WERI-Rb-1 (cell line): ENCODE results near the gene DCLRE1B.
A peak's percentile ranks its signal among the peaks of the same experiment; 100 is the strongest.

Source experiments
- DNase-seq: peaks from one replicate; pipeline ENCODE4 v3.0.0-alpha.2; 2020
- H3K27ac ChIP-seq: fragments of 250-450 bp; sonication (Bioruptor Pico); 2 replicates; pipeline ENCODE4 v1.5.1; 2020; ENCODE audit warnings: mild to moderate bottlenecking, moderate library complexity
- H3K27me3 ChIP-seq: fragments of 250-450 bp; sonication (Bioruptor Pico); 2 replicates; pipeline ENCODE4 v1.5.1; 2021; ENCODE audit warnings: mild to moderate bottlenecking, low read depth, moderate library complexity; ENCODE audit not compliant: insufficient read depth, severe bottlenecking
- H3K36me3 ChIP-seq: fragments of 250-450 bp; sonication (Bioruptor Pico); 2 replicates; pipeline ENCODE4 v1.5.1; 2020; ENCODE audit warnings: mild to moderate bottlenecking, moderate library complexity
- H3K4me3 ChIP-seq: 2 replicates; pipeline ENCODE4 v1.5.1; 2011; ENCODE audit warnings: low read depth, mild to moderate bottlenecking, control low read depth, low read length
- H3K9me3 ChIP-seq: fragments of 250-450 bp; sonication (Bioruptor Pico); 2 replicates; pipeline ENCODE4 v1.5.1; 2021; ENCODE audit warnings: mild to moderate bottlenecking, moderate library complexity; ENCODE audit not compliant: severe bottlenecking
- CTCF ChIP-seq: IDR thresholded peaks from 2 replicates; pipeline ENCODE4 v1.5.1; 2011; ENCODE audit warnings: low read depth, mild to moderate bottlenecking, control low read depth, inconsistent platforms, low read length

The DCLRE1B gene

GRCh38 chr1:113899111-113899510 is 6.0 kb upstream of the DCLRE1B start:
- H3K9me3 ChIP-seq: no peaks in the 10 kb centered on the region
- H3K27ac ChIP-seq: no peak overlapping the region
- no peak for DNase-seq
- H3K27me3 ChIP-seq: no peaks in the 10 kb centered on the region
- H3K4me3 ChIP-seq: no peak overlapping the region
- no peak for TF ChIP-seq CTCF
- peaks cover 51% of the 10 kb centered on the region for H3K36me3 ChIP-seq

GRCh38 chr1:113901191-113901590 is 3.9 kb upstream of the DCLRE1B start:
- no peak for TF ChIP-seq CTCF
- peaks cover 34% of the 10 kb centered on the region for H3K36me3 ChIP-seq

GRCh38 chr1:113903501-113904292 is 1.4 kb upstream of the DCLRE1B start:
- TF ChIP-seq CTCF: no peak
- no peaks in the 10 kb centered on the region for H3K27me3 ChIP-seq
- H3K27ac ChIP-seq: no peak overlapping the region

More at GRCh38 chr1:113901191-113901590, 3.9 kb upstream of the DCLRE1B start:
- no peak overlapping the region for H3K27ac ChIP-seq
- H3K27me3 ChIP-seq: no peaks in the 10 kb centered on the region
- no peak overlapping the region for H3K4me3 ChIP-seq
- DNase-seq: no peak
- no peaks in the 10 kb centered on the region for H3K9me3 ChIP-seq

GRCh38 chr1:113904293-113904673 is 843 bp upstream of the DCLRE1B start:
- TF ChIP-seq CTCF: no peak
- peak overlapping the region; percentile 70 for H3K27ac ChIP-seq
- peak overlapping the region; percentile 74 for H3K4me3 ChIP-seq
- H3K9me3 ChIP-seq: no peaks in the 10 kb centered on the region
- no peak for DNase-seq
- H3K36me3 ChIP-seq: peaks cover 29% of the 10 kb centered on the region
- H3K27me3 ChIP-seq: no peaks in the 10 kb centered on the region

More at GRCh38 chr1:113903501-113904292, 1.4 kb upstream of the DCLRE1B start:
- no peak for DNase-seq
- H3K4me3 ChIP-seq: peak overlapping the region; percentile 74
- no peaks in the 10 kb centered on the region for H3K9me3 ChIP-seq
- peaks cover 29% of the 10 kb centered on the region for H3K36me3 ChIP-seq

- TF ChIP-seq CTCF: no peak
- peaks cover 34% of the 10 kb centered on the region for H3K36me3 ChIP-seq
- peak; percentile 33 for DNase-seq
- no peaks in the 10 kb centered on the region for H3K27me3 ChIP-seq
- peak overlapping the region; percentile 97 for H3K4me3 ChIP-seq
- no peaks in the 10 kb centered on the region for H3K9me3 ChIP-seq
- peak overlapping the region; percentile 86 for H3K27ac ChIP-seq
These were observed 322 bp downstream of the DCLRE1B start for GRCh38 chr1:113905435-113905861.
